Esophagus squamous epithelium (tissue), 4 donors: ENCODE measurements around the gene RC3H2.

Experiments
- POLR2A ChIP-seq, 4 donors: fragments of 450-650 bp; IDR thresholded peaks; one replicate each; pipeline ENCODE4 v1.6.1; 2017; ENCODE audit warnings: antibody characterized with exemption in 4 of 4, mild to moderate bottlenecking in 4 of 4, moderate library complexity in 3 of 4
- TF ChIP-seq, protein P1 (sequence below), 6 experiments: fragments of 450-650 bp in 4 of 6; fragments of 200-600 bp in 2 of 6; sonication (generic) in 2 of 6; IDR thresholded peaks; one replicate each; pipeline ENCODE4 v1.5.1; 2016 to 2019; ENCODE audit warnings: antibody characterized with exemption in 6 of 6, mild to moderate bottlenecking in 4 of 6, moderate library complexity in 4 of 6

DNA sequence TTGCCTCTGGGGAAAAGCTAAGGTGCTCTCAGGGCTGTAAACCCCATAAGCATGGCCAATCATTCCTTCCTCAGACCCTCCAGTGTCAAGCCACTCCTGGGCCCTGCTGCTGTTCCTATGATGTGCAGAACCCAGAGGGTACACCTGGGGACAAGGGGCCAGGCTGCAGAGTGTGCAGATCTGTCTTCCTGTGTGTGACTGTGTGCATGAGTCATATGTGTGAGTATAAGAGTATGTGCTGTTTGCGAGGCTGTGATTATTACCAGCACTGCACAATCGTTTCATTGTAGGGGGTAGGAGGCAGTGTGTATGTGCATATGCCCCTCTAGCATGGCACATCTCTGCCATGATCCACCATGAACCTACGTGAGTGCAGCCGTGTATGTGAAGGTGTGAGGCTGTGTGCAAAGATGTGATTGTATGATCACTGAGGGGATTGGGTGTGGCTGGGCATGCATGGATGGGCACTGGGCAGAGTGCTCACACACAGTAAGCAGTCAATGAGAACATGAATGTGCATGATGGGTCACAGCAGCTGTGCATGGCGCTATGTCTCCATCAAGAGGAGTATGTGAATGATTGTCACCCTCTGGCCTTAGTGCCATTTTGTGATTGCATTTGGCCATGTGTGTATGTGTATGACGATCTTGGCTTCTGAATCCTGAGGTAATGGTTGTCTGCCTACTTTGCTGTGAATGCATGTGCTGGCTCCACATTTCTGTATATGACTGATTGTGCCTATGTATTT is 107.7 kb downstream of the RC3H2 start:
- TF ChIP-seq POLR2A (IDR thresholded peaks at IDR 0.05): no peak
- TF ChIP-seq, protein P1, sequence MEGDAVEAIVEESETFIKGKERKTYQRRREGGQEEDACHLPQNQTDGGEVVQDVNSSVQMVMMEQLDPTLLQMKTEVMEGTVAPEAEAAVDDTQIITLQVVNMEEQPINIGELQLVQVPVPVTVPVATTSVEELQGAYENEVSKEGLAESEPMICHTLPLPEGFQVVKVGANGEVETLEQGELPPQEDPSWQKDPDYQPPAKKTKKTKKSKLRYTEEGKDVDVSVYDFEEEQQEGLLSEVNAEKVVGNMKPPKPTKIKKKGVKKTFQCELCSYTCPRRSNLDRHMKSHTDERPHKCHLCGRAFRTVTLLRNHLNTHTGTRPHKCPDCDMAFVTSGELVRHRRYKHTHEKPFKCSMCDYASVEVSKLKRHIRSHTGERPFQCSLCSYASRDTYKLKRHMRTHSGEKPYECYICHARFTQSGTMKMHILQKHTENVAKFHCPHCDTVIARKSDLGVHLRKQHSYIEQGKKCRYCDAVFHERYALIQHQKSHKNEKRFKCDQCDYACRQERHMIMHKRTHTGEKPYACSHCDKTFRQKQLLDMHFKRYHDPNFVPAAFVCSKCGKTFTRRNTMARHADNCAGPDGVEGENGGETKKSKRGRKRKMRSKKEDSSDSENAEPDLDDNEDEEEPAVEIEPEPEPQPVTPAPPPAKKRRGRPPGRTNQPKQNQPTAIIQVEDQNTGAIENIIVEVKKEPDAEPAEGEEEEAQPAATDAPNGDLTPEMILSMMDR (IDR thresholded peaks at IDR 0.05): no peak
